Measurements from ENCODE around the gene GLIPR1L2.
A peak's percentile ranks its signal among the peaks of the same experiment; 100 is the strongest.
"Not testable (repeated sequence)": the region's sequence is repeated elsewhere in the genome, so short reads cannot be mapped to it uniquely, and the experiment has no call there.

The GLIPR1L2 gene

GRCh38 chr12:75390899-75391538, at the start of gene GLIPR1L2:
Gene GLIPR1L2 (plus strand): TSS chr12:75391089. CDS start chr12:75391117, 28 bp downstream.
- no peak within 1 kb of the TSS; the same call in 1 of the 2 replicates for H3K27ac ChIP-seq (ENCODE audit: low read depth, low read length)
- H3K27me3 ChIP-seq (ENCODE audit: control insufficient read depth, low read length), result no peaks in the 10 kb centered on the region; the same call in 1 of the 2 replicates
- no peaks in the 10 kb centered on the region for H3F3A ChIP-seq (ENCODE audit: control insufficient read depth, insufficient read depth)
- H3K36me3 ChIP-seq (ENCODE audit: control insufficient read depth, low read length), result no peaks in the 10 kb centered on the region
- H3K79me2 ChIP-seq (ENCODE audit: control insufficient read depth, low read length), result no peaks in the 10 kb centered on the region
- H4K20me1 ChIP-seq (ENCODE audit: control insufficient read depth, insufficient read depth, low read depth, low read length), result no peaks in the 10 kb centered on the region
- H3K4me1 ChIP-seq (ENCODE audit: control insufficient read depth, low read length), result no peaks in the 10 kb centered on the region
- no peaks in the 10 kb centered on the region for H3K9me2 ChIP-seq (replicated peaks; ENCODE audit: control insufficient read depth, low read length)
- H3K9me3 ChIP-seq (ENCODE audit: control insufficient read depth, insufficient read depth, low read length), result no peaks in the 10 kb centered on the region
- peak within 1 kb of the TSS; percentile 29 for H3K4me2 ChIP-seq (ENCODE audit: low read length)
- peak within 1 kb of the TSS; percentile 35 for H3K4me3 ChIP-seq (ENCODE audit: low read length)
- TF ChIP-seq, protein P1, sequence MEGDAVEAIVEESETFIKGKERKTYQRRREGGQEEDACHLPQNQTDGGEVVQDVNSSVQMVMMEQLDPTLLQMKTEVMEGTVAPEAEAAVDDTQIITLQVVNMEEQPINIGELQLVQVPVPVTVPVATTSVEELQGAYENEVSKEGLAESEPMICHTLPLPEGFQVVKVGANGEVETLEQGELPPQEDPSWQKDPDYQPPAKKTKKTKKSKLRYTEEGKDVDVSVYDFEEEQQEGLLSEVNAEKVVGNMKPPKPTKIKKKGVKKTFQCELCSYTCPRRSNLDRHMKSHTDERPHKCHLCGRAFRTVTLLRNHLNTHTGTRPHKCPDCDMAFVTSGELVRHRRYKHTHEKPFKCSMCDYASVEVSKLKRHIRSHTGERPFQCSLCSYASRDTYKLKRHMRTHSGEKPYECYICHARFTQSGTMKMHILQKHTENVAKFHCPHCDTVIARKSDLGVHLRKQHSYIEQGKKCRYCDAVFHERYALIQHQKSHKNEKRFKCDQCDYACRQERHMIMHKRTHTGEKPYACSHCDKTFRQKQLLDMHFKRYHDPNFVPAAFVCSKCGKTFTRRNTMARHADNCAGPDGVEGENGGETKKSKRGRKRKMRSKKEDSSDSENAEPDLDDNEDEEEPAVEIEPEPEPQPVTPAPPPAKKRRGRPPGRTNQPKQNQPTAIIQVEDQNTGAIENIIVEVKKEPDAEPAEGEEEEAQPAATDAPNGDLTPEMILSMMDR (IDR thresholded peaks at IDR 0.05; ENCODE audit: low read depth, low read length, poor library complexity, severe bottlenecking), result peak; percentile 47
- no peak for TF ChIP-seq EZH2phosphoT487 (IDR thresholded peaks at IDR 0.05; ENCODE audit: borderline replicate concordance, low read length)

DNA sequence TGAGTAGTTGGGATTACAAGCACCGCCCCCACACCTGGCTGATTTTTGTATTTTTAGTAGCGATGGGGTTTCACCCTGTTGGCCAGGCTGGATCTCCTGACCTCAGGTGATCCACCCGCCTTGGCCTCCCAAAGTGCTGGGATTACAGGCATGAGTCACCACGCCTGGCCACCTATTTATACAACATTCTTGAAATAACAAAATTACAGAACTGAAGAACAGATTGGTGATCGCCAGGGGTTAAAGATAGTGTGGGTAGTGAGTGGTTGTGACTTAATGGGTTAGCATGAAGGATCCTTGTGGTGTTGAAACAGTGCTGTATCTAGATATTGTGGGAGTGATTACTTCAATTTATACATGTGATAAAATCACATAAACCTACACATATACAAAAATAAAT, 49.0 kb upstream of the GLIPR1L2 start:
- no peaks in the 10 kb centered on the region for H3K79me2 ChIP-seq (ENCODE audit: control insufficient read depth, low read length)
- H3F3A ChIP-seq (ENCODE audit: control insufficient read depth, insufficient read depth), result no peaks in the 10 kb centered on the region
- no peaks in the 10 kb centered on the region for H3K36me3 ChIP-seq (ENCODE audit: control insufficient read depth, low read length)
- no peaks in the 10 kb centered on the region for H3K4me1 ChIP-seq (ENCODE audit: control insufficient read depth, low read length)
- no peaks in the 10 kb centered on the region for H3K27me3 ChIP-seq (ENCODE audit: control insufficient read depth, low read length)
- TF ChIP-seq EZH2phosphoT487 (IDR thresholded peaks at IDR 0.05; ENCODE audit: borderline replicate concordance, low read length), result no peak
- TF ChIP-seq, protein P1 (IDR thresholded peaks at IDR 0.05; ENCODE audit: low read depth, low read length, poor library complexity, severe bottlenecking), result no peak
- no peaks in the 10 kb centered on the region for H4K20me1 ChIP-seq (ENCODE audit: control insufficient read depth, insufficient read depth, low read depth, low read length)
- no peak overlapping the region for H3K4me2 ChIP-seq (ENCODE audit: low read length)
- H3K9me3 ChIP-seq (ENCODE audit: control insufficient read depth, insufficient read depth, low read length), result no peaks in the 10 kb centered on the region
- H3K27ac ChIP-seq (ENCODE audit: low read depth, low read length), result no peak overlapping the region
- no peaks in the 10 kb centered on the region for H3K9me2 ChIP-seq (replicated peaks; ENCODE audit: control insufficient read depth, low read length)
- H3K4me3 ChIP-seq (ENCODE audit: low read length), result no peak overlapping the region

GRCh38 chr12:75345531-75345930, 45.4 kb upstream of the GLIPR1L2 start:
- Histone ChIP-seq H3F3A (ENCODE audit: control insufficient read depth, insufficient read depth) (no peaks in the 10 kb centered on the region), H3K27me3 (ENCODE audit: control insufficient read depth, low read length) (no peaks in the 10 kb centered on the region; the same call in 1 of the 2 replicates), H3K4me1 (ENCODE audit: control insufficient read depth, low read length) (no peaks in the 10 kb centered on the region), H3K4me3 (ENCODE audit: low read length) (no peak overlapping the region), H3K4me2 (ENCODE audit: low read length) (no peak overlapping the region), H3K79me2 (ENCODE audit: control insufficient read depth, low read length) (no peaks in the 10 kb centered on the region), H3K27ac (ENCODE audit: low read depth, low read length) (no peak overlapping the region), H4K20me1 (ENCODE audit: control insufficient read depth, insufficient read depth, low read depth, low read length) (no peaks in the 10 kb centered on the region), H3K36me3 (ENCODE audit: control insufficient read depth, low read length) (no peaks in the 10 kb centered on the region), H3K9me3 (ENCODE audit: control insufficient read depth, insufficient read depth, low read length) (no peaks in the 10 kb centered on the region), H3K9me2 (replicated peaks; ENCODE audit: control insufficient read depth, low read length) (no peaks in the 10 kb centered on the region)
- TF ChIP-seq, protein P1 (IDR thresholded peaks at IDR 0.05; ENCODE audit: low read depth, low read length, poor library complexity, severe bottlenecking), result no peak
- no peak for TF ChIP-seq EZH2phosphoT487 (IDR thresholded peaks at IDR 0.05; ENCODE audit: borderline replicate concordance, low read length)

DNA sequence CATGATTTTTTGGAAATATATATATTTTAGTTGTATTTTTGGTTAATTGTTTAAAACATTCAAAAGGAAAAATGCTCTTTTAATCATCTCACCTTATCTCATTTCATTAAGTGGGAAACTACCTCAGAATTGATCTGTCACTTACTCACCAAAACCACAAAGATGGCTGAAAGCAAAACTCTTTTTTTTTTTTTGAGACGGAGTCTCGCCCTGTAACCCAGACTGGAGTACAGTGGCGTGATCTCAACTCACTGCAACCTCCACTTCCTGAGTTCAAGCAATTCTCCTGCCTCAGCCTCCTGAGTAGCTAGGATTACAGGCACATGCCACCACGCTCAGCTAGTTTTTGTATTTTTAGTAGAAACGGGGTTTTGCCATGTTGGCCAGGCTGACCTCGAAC, 44.7 kb upstream of the GLIPR1L2 start:
- not testable (repeated sequence) for H3K27me3 ChIP-seq (ENCODE audit: control insufficient read depth, low read length); H4K20me1 ChIP-seq (ENCODE audit: control insufficient read depth, insufficient read depth, low read depth, low read length); H3F3A ChIP-seq (ENCODE audit: control insufficient read depth, insufficient read depth); H3K4me3 ChIP-seq (ENCODE audit: low read length); H3K9me2 ChIP-seq (replicated peaks; ENCODE audit: control insufficient read depth, low read length); H3K27ac ChIP-seq (ENCODE audit: low read depth, low read length); H3K36me3 ChIP-seq (ENCODE audit: control insufficient read depth, low read length); H3K4me2 ChIP-seq (ENCODE audit: low read length); H3K79me2 ChIP-seq (ENCODE audit: control insufficient read depth, low read length); H3K9me3 ChIP-seq (ENCODE audit: control insufficient read depth, insufficient read depth, low read length); H3K4me1 ChIP-seq (ENCODE audit: control insufficient read depth, low read length)

All from DOHH2 (cell line).